ENCODE measurements around the gene HCFC1. TPM values are rescaled to one million over a fixed set of nuclear protein-coding genes. Genes with fewer than 3 reads are reported as not detected.

The HCFC1 gene
- total and polyA plus RNA-seq, 2 of the 8 experiments (the other 6 are each of a cell fraction or from before 2014, with no cell fraction given): 24.9 to 117 TPM

- Histone ChIP-seq H2AK5ac (ENCODE audit: low read depth, low read length) (no peak overlapping the region), H3K23ac (ENCODE audit: insufficient read length) (no peak overlapping the region), H2BK12ac (ENCODE audit: low read depth, low read length) (no peak overlapping the region), H4K91ac (replicated peaks; ENCODE audit: insufficient read length, low read length) (no peak overlapping the region), H2BK120ac (replicated peaks; ENCODE audit: low read depth, low read length) (no peak overlapping the region), H2BK5ac (ENCODE audit: low read depth, low read length) (no peak overlapping the region), H2AFZ (ENCODE audit: low read length) (no peak overlapping the region), H3K9ac (replicated peaks in 1 of 4; ENCODE audit: extremely low read depth in 1 of 4, low read depth in 3 of 4, low read length in 3 of 4) (no peak overlapping the region), H3K23me2 (ENCODE audit: low read depth, low read length) (peaks cover 15% of the 10 kb centered on the region; the same call in 1 of the 2 replicates), H3K27me3 (replicated peaks in 1 of 4; ENCODE audit: control insufficient read depth in 3 of 4, extremely low read depth in 1 of 4, insufficient read depth in 3 of 4, low read length in 3 of 4) (no peaks in the 10 kb centered on the region), H3K36me3 (ENCODE audit: control insufficient read depth in 2 of 4, insufficient read depth in 4 of 4, low read length in 3 of 4) (peaks cover 0 to 10% (median 4%) of the 10 kb centered on the region in 4 experiments; a peak in 2 of 8 replicates), H3K18ac (ENCODE audit: extremely low read depth, low read length) (no peak overlapping the region), H4K8ac (ENCODE audit: extremely low read depth, insufficient read depth, low read length) (no peak overlapping the region), H3K27ac (ENCODE audit: low read depth, low read length) (no peak overlapping the region), H2BK20ac (ENCODE audit: low read length) (no peak overlapping the region), H3K79me2 (ENCODE audit: control insufficient read depth in 1 of 2, insufficient read depth in 2 of 2, low read length in 2 of 2) (peaks cover 0 to 13% of the 10 kb centered on the region in 2 experiments; a peak in 2 of 4 replicates), H3K4me3 (ENCODE audit: extremely low read depth in 1 of 4, insufficient read depth in 2 of 4, low read depth in 3 of 4, low read length in 4 of 4) (no peak overlapping the region), H2BK15ac (ENCODE audit: low read length) (no peak overlapping the region), H3K56ac (replicated peaks; ENCODE audit: insufficient read length, low read depth, low read length) (no peak overlapping the region), H4K5ac (ENCODE audit: insufficient read length, low read depth, low read length) (no peak overlapping the region), H3K4me1 (replicated peaks in 1 of 4; ENCODE audit: control insufficient read depth in 3 of 4, insufficient read depth in 4 of 4, low read length in 3 of 4) (peaks cover 0 to 18% (median 14%) of the 10 kb centered on the region in 4 experiments; a peak in 6 of 7 replicates), H3K79me1 (ENCODE audit: low read depth, low read length) (no peaks in the 10 kb centered on the region), H3K14ac (ENCODE audit: insufficient read length) (no peak overlapping the region), H3K4me2 (ENCODE audit: insufficient read depth in 1 of 2, low read depth in 2 of 2, low read length in 2 of 2) (no peak overlapping the region), H3K9me3 (ENCODE audit: insufficient read depth in 2 of 2, low read depth in 1 of 2, low read length in 1 of 2) (no peaks in the 10 kb centered on the region), H3K4ac (replicated peaks; ENCODE audit: insufficient read length, low read depth, low read length) (no peak overlapping the region), H4K20me1 (replicated peaks in 1 of 2; ENCODE audit: control insufficient read depth in 1 of 2, insufficient read depth in 2 of 2, low read length in 2 of 2) (peaks cover 0 to 3% of the 10 kb centered on the region in 2 experiments)
- FAIRE-seq: no peak
- WGBS, 2 experiments (ENCODE audit: extremely low coverage in 1 of 2, insufficient coverage in 1 of 2, insufficient read length in 1 of 2, insufficient replicate concordance in 2 of 2, low coverage in 1 of 2, low lambda C conversion rate in 2 of 2, missing lambda C conversion rate in 1 of 2): 80% methylated on average over 2 of the region's 8 CpGs; no CpG with 5 or more reads in 1 of the 2 experiments
- DNase-seq (ENCODE audit: low read depth in 1 of 2, low spot score in 2 of 2): no peak
- CTCF ChIA-PET (ENCODE audit: partially characterized antibody): interaction anchor here (19.6 kb wide), 1 partner anchor 17 kb away, joined by 272 read pairs; the partner anchor contains the start of gene RENBP
- POLR2A ChIA-PET (ENCODE audit: partially characterized antibody): interaction anchor here (14.9 kb wide), 1 partner anchor 10 kb away, joined by 231 read pairs; the partner anchor contains the start of genes NAA10 and RENBP
- TF ChIP-seq GTF2F1 (IDR thresholded peaks at IDR 0.05; ENCODE audit: borderline replicate concordance, low read depth, low read length) (no peak), EP300 (IDR thresholded peaks at IDR 0.05; ENCODE audit: borderline replicate concordance in 1 of 2, low read depth in 2 of 2, low read length in 2 of 2) (no peak), POLR2A (IDR thresholded peaks at IDR 0.05; ENCODE audit: control extremely low read depth in 1 of 2, low read depth in 2 of 2, low read length in 2 of 2) (no peak), RAD21 (IDR thresholded peaks at IDR 0.05 in 1 of 2, conservative IDR thresholded peaks at IDR 0.05 in 1 of 2; ENCODE audit: low read depth in 2 of 2, low read length in 2 of 2) (no peak), POU5F1 (IDR thresholded peaks at IDR 0.05; ENCODE audit: low read depth, low read length) (no peak), ZNF274 (IDR thresholded peaks at IDR 0.05; ENCODE audit: borderline replicate concordance, extremely low read depth, low read length) (no peak), PHF8 (conservative IDR thresholded peaks at IDR 0.05; ENCODE audit: low read depth, low read length) (no peak), E2F6 (IDR thresholded peaks at IDR 0.05) (no peak), MAFK (IDR thresholded peaks at IDR 0.05; ENCODE audit: low read depth, low read length) (no peak), KDM1A (IDR thresholded peaks at IDR 0.05; ENCODE audit: borderline replicate concordance, low read length) (no peak)
Observed at GRCh38 chrX:153931151-153931550, 40.5 kb downstream of the HCFC1 start.
